SU-DHL-6 (cell line): Measurements from ENCODE around the gene EML4.

Source experiments
- H2AFZ ChIP-seq: fragments of 200-600 bp; sonication (generic); 2 replicates; pipeline ENCODE4 v1.6.1; 2014; ENCODE audit warnings: low read depth, mild to moderate bottlenecking, moderate library complexity, mixed read lengths, antibody characterized with exemption, low read length; ENCODE audit not compliant: severe bottlenecking
- H3F3A ChIP-seq: fragments of 200-600 bp; shearing (Covaris generic); 2 replicates; pipeline ENCODE4 v1.6.0; 2016; ENCODE audit warnings: antibody characterized with exemption, mild to moderate bottlenecking; ENCODE audit not compliant: insufficient read depth
- H3K27ac ChIP-seq: fragments of 200-600 bp; sonication (generic); 2 replicates; pipeline ENCODE4 v1.5.1; 2016; ENCODE audit warnings: low read depth, mild to moderate bottlenecking, low read length, moderate library complexity, mixed read lengths
- H3K27me3 ChIP-seq: fragments of 200-600 bp; sonication (generic), shearing (Covaris generic); 2 replicates; pipeline ENCODE4 v1.6.0; 2014; ENCODE audit warnings: mild to moderate bottlenecking, low read length
- H3K36me3 ChIP-seq: fragments of 200-600 bp; sonication (generic); 2 replicates; pipeline ENCODE4 v1.6.1; 2014; ENCODE audit warnings: mild to moderate bottlenecking, low read length, mixed read lengths
- H3K4me2 ChIP-seq: fragments of 300-600, 200-600 bp; shearing (Covaris generic), sonication (generic); 2 replicates; pipeline ENCODE4 v1.6.0; 2014; ENCODE audit warnings: low read length, low read depth, mild to moderate bottlenecking; ENCODE audit not compliant: poor library complexity, severe bottlenecking
- H3K4me3 ChIP-seq: fragments of 200-600 bp; sonication (generic); 2 replicates; pipeline ENCODE4 v1.5.1; 2014; ENCODE audit warnings: antibody characterized with exemption, low read length, mild to moderate bottlenecking, mixed read lengths; ENCODE audit not compliant: insufficient read depth, poor library complexity, severe bottlenecking
- H3K79me2 ChIP-seq: fragments of 200-600 bp; sonication (generic); 2 replicates; pipeline ENCODE4 v1.6.1; 2014; ENCODE audit warnings: mild to moderate bottlenecking, low read length, moderate library complexity; ENCODE audit not compliant: insufficient read depth
- H3K9ac ChIP-seq: fragments of 200-600 bp; sonication (generic); 2 replicates; pipeline ENCODE4 v1.7.0; 2014; ENCODE audit warnings: mild to moderate bottlenecking, low read length
- H3K9me2 ChIP-seq: fragments of 200-600 bp; sonication (generic); replicated peaks from 2 replicates; pipeline ENCODE4 v1.6.1; 2014; ENCODE audit warnings: low read length; ENCODE audit not compliant: insufficient read depth
- H3K9me3 ChIP-seq: fragments of 200-600 bp; sonication (generic); 2 replicates; pipeline ENCODE4 v1.6.1; 2014; ENCODE audit warnings: low read length, mixed read lengths; ENCODE audit not compliant: insufficient read depth
- H4K20me1 ChIP-seq: fragments of 200-600 bp; sonication (generic); 2 replicates; pipeline ENCODE4 v1.6.1; 2014; ENCODE audit warnings: low read depth, mild to moderate bottlenecking, antibody characterized with exemption, low read length, moderate library complexity, mixed read lengths
- EZH2phosphoT487 ChIP-seq: fragments of 200-600 bp; sonication (generic), shearing (Covaris generic); conservative IDR thresholded peaks from 2 replicates; pipeline ENCODE4 v1.6.1; 2018; ENCODE audit warnings: mild to moderate bottlenecking, antibody characterized with exemption, low read length, moderate library complexity, mixed read lengths
- TF ChIP-seq, protein P1 (sequence below): fragments of 200-600 bp; sonication (generic); IDR thresholded peaks from one replicate; pipeline ENCODE4 v1.5.1; 2017; ENCODE audit warnings: antibody characterized with exemption, mild to moderate bottlenecking, low read length, moderate library complexity; ENCODE audit not compliant: insufficient read depth, poor library complexity, severe bottlenecking

The EML4 gene

GRCh38 chr2:42310007-42310515, 140.9 kb downstream of the EML4 start:
- TF ChIP-seq, protein P1, sequence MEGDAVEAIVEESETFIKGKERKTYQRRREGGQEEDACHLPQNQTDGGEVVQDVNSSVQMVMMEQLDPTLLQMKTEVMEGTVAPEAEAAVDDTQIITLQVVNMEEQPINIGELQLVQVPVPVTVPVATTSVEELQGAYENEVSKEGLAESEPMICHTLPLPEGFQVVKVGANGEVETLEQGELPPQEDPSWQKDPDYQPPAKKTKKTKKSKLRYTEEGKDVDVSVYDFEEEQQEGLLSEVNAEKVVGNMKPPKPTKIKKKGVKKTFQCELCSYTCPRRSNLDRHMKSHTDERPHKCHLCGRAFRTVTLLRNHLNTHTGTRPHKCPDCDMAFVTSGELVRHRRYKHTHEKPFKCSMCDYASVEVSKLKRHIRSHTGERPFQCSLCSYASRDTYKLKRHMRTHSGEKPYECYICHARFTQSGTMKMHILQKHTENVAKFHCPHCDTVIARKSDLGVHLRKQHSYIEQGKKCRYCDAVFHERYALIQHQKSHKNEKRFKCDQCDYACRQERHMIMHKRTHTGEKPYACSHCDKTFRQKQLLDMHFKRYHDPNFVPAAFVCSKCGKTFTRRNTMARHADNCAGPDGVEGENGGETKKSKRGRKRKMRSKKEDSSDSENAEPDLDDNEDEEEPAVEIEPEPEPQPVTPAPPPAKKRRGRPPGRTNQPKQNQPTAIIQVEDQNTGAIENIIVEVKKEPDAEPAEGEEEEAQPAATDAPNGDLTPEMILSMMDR: no peak
- no peak for TF ChIP-seq EZH2phosphoT487
- H3K4me3 ChIP-seq: no peak overlapping the region
- H2AFZ ChIP-seq: no peak overlapping the region
- no peak overlapping the region for H3K27ac ChIP-seq
- H3K4me2 ChIP-seq: no peak overlapping the region
- no peaks in the 10 kb centered on the region for H4K20me1 ChIP-seq
- no peaks in the 10 kb centered on the region for H3K27me3 ChIP-seq
- H3K36me3 ChIP-seq: peaks cover 3% of the 10 kb centered on the region; the same call in 1 of the 2 replicates
- no peaks in the 10 kb centered on the region for H3K9me2 ChIP-seq
- H3K79me2 ChIP-seq: no peaks in the 10 kb centered on the region
- no peak overlapping the region for H3K9ac ChIP-seq
- no peaks in the 10 kb centered on the region for H3F3A ChIP-seq
- H3K9me3 ChIP-seq: no peaks in the 10 kb centered on the region

DNA sequence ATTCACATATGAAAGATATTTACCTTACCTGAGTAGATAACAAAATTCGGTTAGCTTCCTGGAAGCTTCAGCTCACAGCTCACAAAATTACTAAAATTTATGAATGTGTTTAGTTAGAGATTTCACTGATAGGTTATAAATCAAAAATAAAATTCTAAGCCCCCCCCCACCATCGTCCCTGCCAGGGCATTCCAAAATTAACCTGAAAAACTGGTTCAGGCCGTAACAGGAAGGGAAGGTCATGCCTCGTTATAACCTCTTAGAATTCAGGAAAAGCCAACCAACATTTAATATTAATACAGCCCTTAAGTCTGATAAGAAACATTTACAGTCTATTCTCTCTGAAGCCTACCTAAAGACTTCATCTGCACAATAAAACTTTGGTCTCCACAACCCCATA, 143.0 kb downstream of the EML4 start:
- Histone ChIP-seq H3K4me2 (no peak overlapping the region), H2AFZ (no peak overlapping the region), H3K36me3 (no peaks in the 10 kb centered on the region; the same call in 1 of the 2 replicates), H3F3A (no peaks in the 10 kb centered on the region), H3K27ac (no peak overlapping the region), H3K4me3 (no peak overlapping the region), H3K9ac (no peak overlapping the region), H3K79me2 (no peaks in the 10 kb centered on the region), H3K27me3 (no peaks in the 10 kb centered on the region), H3K9me3 (no peaks in the 10 kb centered on the region), H4K20me1 (no peaks in the 10 kb centered on the region), H3K9me2 (no peaks in the 10 kb centered on the region)
- TF ChIP-seq, protein P1: no peak
- TF ChIP-seq EZH2phosphoT487: no peak

GRCh38 chr2:42314892-42315468, 145.8 kb downstream of the EML4 start:
- Histone ChIP-seq H3K79me2 (no peaks in the 10 kb centered on the region), H3K27me3 (no peaks in the 10 kb centered on the region), H2AFZ (no peak overlapping the region), H3K9me3 (no peaks in the 10 kb centered on the region), H3F3A (no peaks in the 10 kb centered on the region), H3K4me2 (no peak overlapping the region), H4K20me1 (no peaks in the 10 kb centered on the region), H3K27ac (no peak overlapping the region), H3K4me3 (no peak overlapping the region), H3K36me3 (no peaks in the 10 kb centered on the region; the same call in 1 of the 2 replicates), H3K9ac (no peak overlapping the region), H3K9me2 (no peaks in the 10 kb centered on the region)
- no peak for TF ChIP-seq EZH2phosphoT487
- TF ChIP-seq, protein P1: no peak
